Ishikawa (cell line): ENCODE results near the gene PRKCE.

Source experiments
- CEBPB ChIP-seq: IDR thresholded peaks from 2 replicates; pipeline ENCODE4 v1.6.1; 2012
- CREB1 ChIP-seq: IDR thresholded peaks from 2 replicates; pipeline ENCODE4 v1.6.1; 2012; ENCODE audit warnings: low read depth
- EP300 ChIP-seq: IDR thresholded peaks from 2 replicates; pipeline ENCODE4 v1.6.1; 2012; ENCODE audit warnings: borderline replicate concordance
- FOXM1 ChIP-seq: IDR thresholded peaks from 2 replicates; pipeline ENCODE4 v1.6.1; 2012; ENCODE audit warnings: low read depth, borderline replicate concordance
- NFIC ChIP-seq: IDR thresholded peaks from 2 replicates; pipeline ENCODE4 v1.6.1; 2012
- RAD21 ChIP-seq: IDR thresholded peaks from 2 replicates; pipeline ENCODE4 v1.6.1; 2012; ENCODE audit warnings: low read depth
- TAF1 ChIP-seq: IDR thresholded peaks from 2 replicates; pipeline ENCODE4 v1.6.1; 2012; ENCODE audit warnings: low read depth, mild to moderate bottlenecking
- YY1 ChIP-seq: IDR thresholded peaks from 2 replicates; pipeline ENCODE4 v1.6.1; 2012; ENCODE audit warnings: low read depth
- ZBTB7A ChIP-seq: IDR thresholded peaks from 2 replicates; pipeline ENCODE4 v1.6.1; 2012; ENCODE audit warnings: low read depth
- TF ChIP-seq, protein P1 (sequence below): IDR thresholded peaks from 2 replicates; pipeline ENCODE4 v1.6.1; 2012; ENCODE audit warnings: low read depth, mild to moderate bottlenecking
- TF ChIP-seq, protein P2 (sequence below): IDR thresholded peaks from 2 replicates; pipeline ENCODE4 v1.6.1; 2012

DNA sequence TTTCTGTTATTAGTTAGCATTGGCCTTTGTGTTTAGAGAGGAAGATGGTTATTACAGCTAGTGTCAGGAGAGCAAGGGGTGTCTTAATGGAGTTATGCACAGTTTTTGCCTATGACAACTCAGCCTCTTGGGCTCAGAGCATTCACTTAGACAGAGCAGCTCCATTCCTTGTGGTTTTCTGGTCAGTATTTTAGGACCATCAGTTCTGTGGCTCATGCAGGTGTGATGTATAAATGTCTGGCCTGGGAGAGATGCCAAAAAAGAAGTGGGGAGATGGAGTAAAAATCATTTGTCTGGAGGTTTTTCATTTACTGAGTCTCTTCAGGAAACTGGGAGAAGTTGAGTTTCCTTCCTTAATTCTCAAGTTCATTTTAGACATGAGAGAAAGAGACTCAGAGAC lies 79.7 kb downstream of the PRKCE start:
- TF ChIP-seq, protein P1, sequence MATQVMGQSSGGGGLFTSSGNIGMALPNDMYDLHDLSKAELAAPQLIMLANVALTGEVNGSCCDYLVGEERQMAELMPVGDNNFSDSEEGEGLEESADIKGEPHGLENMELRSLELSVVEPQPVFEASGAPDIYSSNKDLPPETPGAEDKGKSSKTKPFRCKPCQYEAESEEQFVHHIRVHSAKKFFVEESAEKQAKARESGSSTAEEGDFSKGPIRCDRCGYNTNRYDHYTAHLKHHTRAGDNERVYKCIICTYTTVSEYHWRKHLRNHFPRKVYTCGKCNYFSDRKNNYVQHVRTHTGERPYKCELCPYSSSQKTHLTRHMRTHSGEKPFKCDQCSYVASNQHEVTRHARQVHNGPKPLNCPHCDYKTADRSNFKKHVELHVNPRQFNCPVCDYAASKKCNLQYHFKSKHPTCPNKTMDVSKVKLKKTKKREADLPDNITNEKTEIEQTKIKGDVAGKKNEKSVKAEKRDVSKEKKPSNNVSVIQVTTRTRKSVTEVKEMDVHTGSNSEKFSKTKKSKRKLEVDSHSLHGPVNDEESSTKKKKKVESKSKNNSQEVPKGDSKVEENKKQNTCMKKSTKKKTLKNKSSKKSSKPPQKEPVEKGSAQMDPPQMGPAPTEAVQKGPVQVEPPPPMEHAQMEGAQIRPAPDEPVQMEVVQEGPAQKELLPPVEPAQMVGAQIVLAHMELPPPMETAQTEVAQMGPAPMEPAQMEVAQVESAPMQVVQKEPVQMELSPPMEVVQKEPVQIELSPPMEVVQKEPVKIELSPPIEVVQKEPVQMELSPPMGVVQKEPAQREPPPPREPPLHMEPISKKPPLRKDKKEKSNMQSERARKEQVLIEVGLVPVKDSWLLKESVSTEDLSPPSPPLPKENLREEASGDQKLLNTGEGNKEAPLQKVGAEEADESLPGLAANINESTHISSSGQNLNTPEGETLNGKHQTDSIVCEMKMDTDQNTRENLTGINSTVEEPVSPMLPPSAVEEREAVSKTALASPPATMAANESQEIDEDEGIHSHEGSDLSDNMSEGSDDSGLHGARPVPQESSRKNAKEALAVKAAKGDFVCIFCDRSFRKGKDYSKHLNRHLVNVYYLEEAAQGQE, result no peak
- TF ChIP-seq YY1 (no peak), EP300 (no peak), CREB1 (no peak), FOXM1 (no peak), TAF1 (no peak), CEBPB (no peak), RAD21 (no peak), NFIC (no peak), ZBTB7A (no peak)
- TF ChIP-seq, protein P2, sequence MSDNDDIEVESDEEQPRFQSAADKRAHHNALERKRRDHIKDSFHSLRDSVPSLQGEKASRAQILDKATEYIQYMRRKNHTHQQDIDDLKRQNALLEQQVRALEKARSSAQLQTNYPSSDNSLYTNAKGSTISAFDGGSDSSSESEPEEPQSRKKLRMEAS, result no peak
